ENCODE data around the gene WHRN. TPM values are rescaled to one million over a fixed set of nuclear protein-coding genes. Genes with fewer than 3 reads are reported as not detected.

The WHRN gene
- 13.6 TPM for polyA plus RNA-seq (2013, experiment 1 of 2)
- 10.5 TPM for polyA plus RNA-seq (2013, experiment 2 of 2)

- peak within 1 kb of the TSS; percentile 80 for H3K27ac ChIP-seq (ENCODE audit: low read depth, low read length, severe bottlenecking)
- WGBS, 2 experiments (ENCODE audit: insufficient coverage in 2 of 2): 1 to 2% methylated on average over 58 to 61 of the region's 75 CpGs
- H3K4me1 ChIP-seq (ENCODE audit: control insufficient read depth, insufficient read depth, low read length, poor library complexity, severe bottlenecking): peaks cover 17% of the 10 kb centered on the region
- no peaks in the 10 kb centered on the region for H3K36me3 ChIP-seq (ENCODE audit: control insufficient read depth, insufficient read depth, low read length)
- no peaks in the 10 kb centered on the region for H3K9me3 ChIP-seq (ENCODE audit: control insufficient read depth, low read length)
- H3K4me3 ChIP-seq (ENCODE audit: extremely low read depth, insufficient read depth, low read length, poor library complexity, severe bottlenecking): peak within 1 kb of the TSS; percentile 67
Observed at GRCh38 chr9:114505187-114506081, at the start of gene WHRN. WHRN (minus strand) TSS chr9:114505473; CDS start chr9:114504801, 672 bp downstream.

- H3K4me1 ChIP-seq (ENCODE audit: control insufficient read depth, insufficient read depth, low read length, poor library complexity, severe bottlenecking): peaks cover 22% of the 10 kb centered on the region
Observed at GRCh38 chr9:114553202-114553601, 47.9 kb upstream of the WHRN start.

GRCh38 chr9:114552706-114553105, 47.4 kb upstream of the WHRN start:
- no peaks in the 10 kb centered on the region for H3K36me3 ChIP-seq (ENCODE audit: control insufficient read depth, insufficient read depth, low read length)
- H3K9me3 ChIP-seq (ENCODE audit: control insufficient read depth, low read length): peaks cover 10% of the 10 kb centered on the region
- no peak overlapping the region for H3K27ac ChIP-seq (ENCODE audit: low read depth, low read length, severe bottlenecking)
- WGBS, 2 experiments (ENCODE audit: insufficient coverage in 2 of 2): 89 to 94% methylated on average over 4 to 5 of the region's 5 CpGs
- H3K4me3 ChIP-seq (ENCODE audit: extremely low read depth, insufficient read depth, low read length, poor library complexity, severe bottlenecking): no peak overlapping the region
- H3K4me1 ChIP-seq (ENCODE audit: control insufficient read depth, insufficient read depth, low read length, poor library complexity, severe bottlenecking): peaks cover 22% of the 10 kb centered on the region

More at GRCh38 chr9:114553202-114553601, 47.9 kb upstream of the WHRN start:
- no peaks in the 10 kb centered on the region for H3K36me3 ChIP-seq (ENCODE audit: control insufficient read depth, insufficient read depth, low read length)
- H3K9me3 ChIP-seq (ENCODE audit: control insufficient read depth, low read length): peaks cover 10% of the 10 kb centered on the region
- no peak overlapping the region for H3K27ac ChIP-seq (ENCODE audit: low read depth, low read length, severe bottlenecking)
- 100% methylated on average over 2 to 3 of the region's 3 CpGs for WGBS, 2 experiments (ENCODE audit: insufficient coverage in 2 of 2)
- no peak overlapping the region for H3K4me3 ChIP-seq (ENCODE audit: extremely low read depth, insufficient read depth, low read length, poor library complexity, severe bottlenecking)

GRCh38 chr9:114551750-114552685, 46.7 kb upstream of the WHRN start:
- Histone ChIP-seq H3K36me3 (ENCODE audit: control insufficient read depth, insufficient read depth, low read length) (no peaks in the 10 kb centered on the region), H3K4me3 (ENCODE audit: extremely low read depth, insufficient read depth, low read length, poor library complexity, severe bottlenecking) (no peak overlapping the region), H3K27ac (ENCODE audit: low read depth, low read length, severe bottlenecking) (peak overlapping the region; percentile 51), H3K4me1 (ENCODE audit: control insufficient read depth, insufficient read depth, low read length, poor library complexity, severe bottlenecking) (peaks cover 22% of the 10 kb centered on the region), H3K9me3 (ENCODE audit: control insufficient read depth, low read length) (peaks cover 7% of the 10 kb centered on the region)
- WGBS, 2 experiments (ENCODE audit: insufficient coverage in 2 of 2): 25 to 59% methylated on average over 2 of the region's 6 CpGs

- WGBS, 2 experiments (ENCODE audit: insufficient coverage in 2 of 2): 90 to 99% methylated on average over 6 to 7 of the region's 9 CpGs
- Histone ChIP-seq H3K9me3 (ENCODE audit: control insufficient read depth, low read length) (no peaks in the 10 kb centered on the region), H3K36me3 (ENCODE audit: control insufficient read depth, insufficient read depth, low read length) (no peaks in the 10 kb centered on the region), H3K27ac (ENCODE audit: low read depth, low read length, severe bottlenecking) (no peak overlapping the region), H3K4me3 (ENCODE audit: extremely low read depth, insufficient read depth, low read length, poor library complexity, severe bottlenecking) (no peak overlapping the region), H3K4me1 (ENCODE audit: control insufficient read depth, insufficient read depth, low read length, poor library complexity, severe bottlenecking) (peaks cover 22% of the 10 kb centered on the region)
Observed at GRCh38 chr9:114549697-114550330, 44.5 kb upstream of the WHRN start.

GRCh38 chr9:114546851-114547250, 41.6 kb upstream of the WHRN start:
- no peak overlapping the region for H3K27ac ChIP-seq (ENCODE audit: low read depth, low read length, severe bottlenecking)

GRCh38 chr9:114545055-114545454, 39.8 kb upstream of the WHRN start:
- peaks cover 6% of the 10 kb centered on the region for H3K4me1 ChIP-seq (ENCODE audit: control insufficient read depth, insufficient read depth, low read length, poor library complexity, severe bottlenecking)
- no peaks in the 10 kb centered on the region for H3K9me3 ChIP-seq (ENCODE audit: control insufficient read depth, low read length)
- 81 to 91% methylated on average over 5 of the region's 5 CpGs for WGBS, 2 experiments (ENCODE audit: insufficient coverage in 2 of 2)
- no peak overlapping the region for H3K27ac ChIP-seq (ENCODE audit: low read depth, low read length, severe bottlenecking)
- H3K36me3 ChIP-seq (ENCODE audit: control insufficient read depth, insufficient read depth, low read length): no peaks in the 10 kb centered on the region
- H3K4me3 ChIP-seq (ENCODE audit: extremely low read depth, insufficient read depth, low read length, poor library complexity, severe bottlenecking): no peak overlapping the region

More at GRCh38 chr9:114546851-114547250, 41.6 kb upstream of the WHRN start:
- peaks cover 14% of the 10 kb centered on the region for H3K4me1 ChIP-seq (ENCODE audit: control insufficient read depth, insufficient read depth, low read length, poor library complexity, severe bottlenecking)
- no peaks in the 10 kb centered on the region for H3K36me3 ChIP-seq (ENCODE audit: control insufficient read depth, insufficient read depth, low read length)
- no peaks in the 10 kb centered on the region for H3K9me3 ChIP-seq (ENCODE audit: control insufficient read depth, low read length)
- H3K4me3 ChIP-seq (ENCODE audit: extremely low read depth, insufficient read depth, low read length, poor library complexity, severe bottlenecking): no peak overlapping the region

GRCh38 chr9:114539701-114540380, 34.6 kb upstream of the WHRN start:
- no peak overlapping the region for H3K4me3 ChIP-seq (ENCODE audit: extremely low read depth, insufficient read depth, low read length, poor library complexity, severe bottlenecking)
- no peaks in the 10 kb centered on the region for H3K36me3 ChIP-seq (ENCODE audit: control insufficient read depth, insufficient read depth, low read length)
- H3K9me3 ChIP-seq (ENCODE audit: control insufficient read depth, low read length): no peaks in the 10 kb centered on the region
- no peak overlapping the region for H3K27ac ChIP-seq (ENCODE audit: low read depth, low read length, severe bottlenecking)
- 64 to 81% methylated on average over 6 to 9 of the region's 9 CpGs for WGBS, 2 experiments (ENCODE audit: insufficient coverage in 2 of 2)
- H3K4me1 ChIP-seq (ENCODE audit: control insufficient read depth, insufficient read depth, low read length, poor library complexity, severe bottlenecking): no peaks in the 10 kb centered on the region

- WGBS, 2 experiments (ENCODE audit: insufficient coverage in 2 of 2): 47 to 61% methylated on average over 5 of the region's 5 CpGs
Observed at GRCh38 chr9:114538241-114538640, 33.0 kb upstream of the WHRN start.

More at GRCh38 chr9:114538241-114538640, 33.0 kb upstream of the WHRN start:
- Histone ChIP-seq H3K9me3 (ENCODE audit: control insufficient read depth, low read length) (no peaks in the 10 kb centered on the region), H3K4me1 (ENCODE audit: control insufficient read depth, insufficient read depth, low read length, poor library complexity, severe bottlenecking) (no peaks in the 10 kb centered on the region), H3K4me3 (ENCODE audit: extremely low read depth, insufficient read depth, low read length, poor library complexity, severe bottlenecking) (no peak overlapping the region), H3K27ac (ENCODE audit: low read depth, low read length, severe bottlenecking) (no peak overlapping the region), H3K36me3 (ENCODE audit: control insufficient read depth, insufficient read depth, low read length) (no peaks in the 10 kb centered on the region)

All from mesodermal cell (in vitro differentiated cells).